T-helper 1 cell treated with Interleukin-12 subunit alpha and Interleukin-12 subunit beta and Interleukin-4 antibody, amounts not matched to agents 30 ng/mL and 1 ng/mL, for 36 hours (primary cell): ENCODE measurements around the gene COL25A1. TPM values are rescaled to one million over a fixed set of nuclear protein-coding genes. Genes with fewer than 3 reads are reported as not detected.

Experiments used
- intact Hi-C: fragments of 100-400 bp; cut with micrococcal nuclease; formaldehyde crosslinking; loops from one replicate; pipeline ENCODE4 v1.15.1; 2024
- total RNA-seq: library from RNA; stranded (reverse); gene quantifications from 2 replicates; pipeline ENCODE4 v1.2.3, GENCODE V29; 2022

COL25A1 gene
- total RNA-seq, 1 donor from 2014 or later = not detected

DNA sequence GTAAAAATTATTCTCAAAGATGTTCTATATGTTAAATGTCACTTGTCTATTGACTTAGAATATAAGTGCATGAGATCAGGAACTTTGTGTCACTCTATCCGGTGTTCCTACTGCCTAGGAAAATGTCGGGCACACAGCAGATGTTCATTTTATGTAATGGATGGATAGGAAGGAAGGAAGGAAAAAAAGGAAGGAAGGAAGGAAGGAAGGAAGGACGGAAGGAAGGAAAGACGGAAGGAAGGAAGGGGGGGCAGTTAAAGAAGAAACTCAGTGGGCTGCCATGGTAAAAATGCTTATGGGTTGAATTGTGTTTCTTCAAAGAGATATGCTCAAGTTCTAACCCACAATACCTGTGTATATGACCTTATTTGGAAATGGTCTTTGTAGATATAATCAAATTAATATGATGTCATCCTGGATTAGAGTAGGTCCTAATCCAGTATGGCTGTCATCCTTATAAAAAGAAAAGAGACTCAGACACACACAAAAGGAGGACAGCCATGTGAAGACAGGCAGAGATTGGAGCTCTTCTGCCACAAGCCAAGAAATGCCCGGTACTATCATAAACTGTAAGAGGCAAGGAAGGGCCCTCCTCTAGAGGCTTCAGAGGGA, 86.3 kb downstream of the COL25A1 start:
- intact Hi-C loops = no loop called here

DNA sequence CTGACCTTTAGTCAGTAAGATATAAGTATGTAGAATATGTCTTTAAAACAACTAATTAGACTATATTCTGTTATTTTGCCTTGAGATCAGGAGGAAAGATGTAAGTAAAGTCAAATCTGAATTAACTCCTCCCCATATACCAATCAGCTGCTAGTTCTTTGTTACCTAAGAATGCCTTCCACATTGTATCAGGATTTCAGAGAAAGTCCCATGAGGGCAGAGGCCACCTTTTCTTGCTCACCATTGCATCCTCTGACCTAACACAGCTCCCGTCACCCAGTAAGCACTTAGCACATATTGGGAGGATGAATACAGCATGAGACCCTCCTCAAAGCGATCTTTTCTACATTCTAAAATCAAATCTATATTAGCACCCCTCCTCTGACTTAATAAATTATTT, 87.0 kb downstream of the COL25A1 start:
- intact Hi-C loops = no loop called here

DNA sequence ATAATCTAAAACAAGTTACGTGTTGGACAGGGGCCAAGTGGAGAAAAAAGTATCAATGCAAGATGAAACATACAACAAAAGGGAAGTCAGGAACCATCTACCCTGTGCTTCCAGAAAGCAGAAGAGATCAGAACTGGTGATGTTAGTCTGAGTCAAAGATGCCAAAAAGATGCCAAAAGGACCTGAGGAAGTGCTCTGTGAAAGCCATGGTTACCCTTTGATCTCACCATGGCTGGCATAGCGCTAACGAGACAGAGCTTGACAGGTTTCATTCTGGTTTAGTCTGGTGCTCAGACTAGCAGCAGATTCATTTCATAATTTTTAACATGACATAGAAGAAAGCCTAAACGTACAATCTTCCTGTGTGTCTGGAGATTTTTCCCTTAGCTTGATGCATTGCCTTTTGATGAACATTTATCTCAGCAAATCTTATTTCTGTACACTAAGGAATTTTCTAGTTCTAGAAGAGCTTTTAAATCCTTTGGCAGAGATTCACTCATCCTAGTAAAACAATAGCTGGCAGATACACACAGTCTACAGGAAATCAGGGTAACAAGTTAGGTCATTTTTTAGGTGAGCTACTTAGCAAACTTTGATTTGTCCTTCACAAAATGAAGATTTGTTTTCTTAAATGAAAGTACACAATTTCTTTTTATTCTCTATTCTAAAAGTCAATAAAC, 87.7 kb downstream of the COL25A1 start:
- intact Hi-C loops = no loop called here

DNA sequence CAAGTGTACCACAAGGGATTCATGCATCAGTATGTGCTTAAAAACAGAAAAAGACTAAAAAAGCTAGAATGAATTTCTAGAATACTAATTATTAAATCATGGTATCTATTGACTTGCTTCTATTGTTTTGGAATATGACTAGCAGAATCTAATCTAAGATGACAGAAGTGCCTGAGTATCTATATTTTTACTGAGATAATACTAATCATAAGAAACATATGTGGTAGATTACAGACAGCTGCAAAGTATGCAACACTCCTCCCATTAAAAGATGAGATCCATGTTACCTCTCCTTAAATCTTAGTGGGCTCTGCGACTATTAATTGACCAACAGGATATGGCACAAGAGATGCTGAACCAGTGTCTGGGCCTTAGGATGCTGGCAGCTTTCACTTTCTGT, 89.4 kb downstream of the COL25A1 start:
- intact Hi-C loops = no loop called here

DNA sequence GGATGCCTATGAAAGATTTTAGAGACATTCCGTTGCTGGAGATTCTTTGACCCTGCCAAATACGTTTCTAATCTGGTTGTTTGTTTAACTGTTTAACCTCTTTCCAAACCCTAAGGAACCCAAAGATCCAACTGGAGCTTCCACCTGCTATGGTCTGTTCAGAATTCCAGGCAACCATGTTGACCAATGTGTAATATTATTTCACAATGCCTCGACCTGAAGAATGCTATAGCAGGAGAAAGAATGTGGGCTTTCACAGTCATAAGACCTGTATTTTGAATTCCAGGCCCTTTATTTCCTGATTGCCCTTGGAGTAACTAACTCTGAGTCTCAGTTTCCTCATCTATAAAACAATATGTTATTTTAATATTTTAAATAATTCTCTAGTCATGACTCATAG, 90.8 kb downstream of the COL25A1 start:
- intact Hi-C loops = no loop called here

DNA sequence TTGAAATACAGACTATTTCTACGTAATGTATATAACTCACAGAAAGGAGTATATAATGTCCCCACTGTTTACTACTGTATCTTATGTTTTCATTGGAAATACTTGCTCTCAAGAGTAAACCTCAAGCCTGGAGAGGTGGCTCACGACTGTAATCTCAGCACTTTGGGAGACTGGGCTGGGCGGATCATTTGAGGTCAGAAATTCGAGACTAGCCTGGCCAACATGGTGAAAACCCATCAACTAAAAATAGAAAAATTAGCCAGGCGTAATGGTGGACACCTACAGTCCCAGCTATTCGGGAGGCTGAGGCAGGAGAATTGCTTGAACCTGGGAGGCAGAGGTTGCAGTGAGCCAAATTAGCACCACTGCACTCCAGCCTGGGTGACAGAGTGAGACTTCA, 92.8 kb downstream of the COL25A1 start:
- intact Hi-C loops = no loop called here

DNA sequence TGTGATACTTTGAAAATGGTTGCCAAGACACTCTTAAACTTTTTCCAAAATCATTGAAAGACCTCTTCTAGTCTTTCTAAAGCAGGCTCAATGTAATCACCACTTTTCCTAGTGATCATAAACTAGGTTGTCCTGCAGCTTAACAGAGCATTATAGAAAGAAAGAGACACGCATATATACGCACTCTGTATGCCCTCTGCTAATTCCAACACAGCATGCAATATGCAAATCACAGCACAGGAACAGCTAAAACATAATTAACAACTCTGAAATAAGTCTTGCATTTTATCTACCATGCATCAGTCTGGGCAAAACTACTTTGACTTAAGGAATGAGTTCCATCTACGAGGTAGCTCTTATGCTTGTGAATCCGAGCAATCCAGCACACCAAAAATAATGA, 94.6 kb downstream of the COL25A1 start:
- intact Hi-C loops = no loop called here

DNA sequence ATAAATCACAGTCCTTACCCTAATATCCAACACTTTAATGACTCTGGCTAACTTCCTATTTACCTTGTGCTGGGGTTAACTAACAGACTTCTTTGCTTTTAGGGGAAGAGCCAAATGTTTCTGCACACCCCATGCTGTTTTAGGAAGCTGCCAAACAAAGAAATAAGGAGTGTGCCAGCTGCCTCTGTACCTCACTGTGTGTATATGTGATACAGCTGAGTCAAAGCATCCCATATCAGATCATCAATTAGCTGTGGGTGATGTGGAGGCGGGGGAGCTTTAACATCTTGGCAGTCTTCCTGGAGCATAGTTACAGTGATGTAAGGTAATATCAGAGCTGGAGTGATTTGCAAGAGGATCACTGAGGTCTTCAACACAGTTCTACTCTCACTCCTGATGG, 95.4 kb downstream of the COL25A1 start:
- intact Hi-C loops = no loop called here

DNA sequence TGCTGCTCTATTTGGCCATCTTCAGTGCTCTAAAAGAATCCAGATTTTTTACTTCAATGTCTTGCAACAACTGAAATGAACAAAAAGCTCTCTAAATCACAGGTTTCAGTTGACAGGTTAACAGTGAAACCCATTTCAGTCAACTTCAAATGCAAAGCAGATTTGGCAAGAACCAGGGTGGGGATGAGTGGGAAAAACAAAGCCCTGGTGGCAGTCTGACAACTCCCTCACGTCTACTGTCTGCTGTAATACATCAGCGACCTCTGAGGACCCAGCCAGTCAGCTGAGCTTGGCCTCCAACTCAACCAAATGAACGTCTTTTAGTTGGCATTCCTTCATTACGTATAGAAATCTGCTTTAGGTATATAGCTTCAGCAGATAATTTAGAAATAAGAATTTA, 95.8 kb downstream of the COL25A1 start:
- intact Hi-C loops = no loop called here

DNA sequence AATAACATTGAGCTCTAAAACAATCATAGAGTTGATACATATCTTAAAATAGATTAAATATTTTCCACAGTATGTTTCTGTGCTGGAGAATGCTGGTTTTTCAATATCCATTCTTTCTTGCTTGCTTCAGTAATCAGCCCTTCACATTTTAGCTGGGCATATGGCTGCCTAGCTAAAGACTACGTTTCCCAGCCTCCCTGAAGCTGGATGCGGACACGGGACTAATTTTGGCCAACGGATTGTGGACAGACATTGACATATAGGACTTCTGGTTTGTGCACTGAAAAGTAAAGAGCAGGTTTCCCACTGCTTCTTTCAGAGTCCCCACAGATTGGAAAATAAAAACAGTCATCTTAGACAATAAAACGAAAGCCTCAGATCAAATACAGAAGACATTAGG, 97.3 kb downstream of the COL25A1 start:
- intact Hi-C loops = no loop called here

DNA sequence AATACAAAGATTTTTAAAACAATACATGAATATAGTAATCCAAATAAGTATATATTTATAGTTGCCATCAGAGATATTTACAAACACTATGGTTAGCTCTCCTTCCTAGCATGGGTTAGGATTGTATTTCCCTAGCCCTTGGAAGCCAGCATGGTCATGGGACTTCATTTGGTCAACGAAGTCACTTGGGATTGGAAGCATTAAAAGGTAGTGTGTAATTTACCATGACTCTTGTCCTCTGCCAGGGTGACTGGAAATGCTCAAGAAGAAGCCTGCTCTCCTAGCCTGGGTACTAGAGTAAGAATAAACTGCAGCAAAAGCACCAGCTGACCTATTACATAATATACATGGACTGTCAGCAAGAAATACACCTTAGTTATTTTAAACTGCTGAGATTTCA, 102.9 kb downstream of the COL25A1 start:
- intact Hi-C loops = no loop called here

DNA sequence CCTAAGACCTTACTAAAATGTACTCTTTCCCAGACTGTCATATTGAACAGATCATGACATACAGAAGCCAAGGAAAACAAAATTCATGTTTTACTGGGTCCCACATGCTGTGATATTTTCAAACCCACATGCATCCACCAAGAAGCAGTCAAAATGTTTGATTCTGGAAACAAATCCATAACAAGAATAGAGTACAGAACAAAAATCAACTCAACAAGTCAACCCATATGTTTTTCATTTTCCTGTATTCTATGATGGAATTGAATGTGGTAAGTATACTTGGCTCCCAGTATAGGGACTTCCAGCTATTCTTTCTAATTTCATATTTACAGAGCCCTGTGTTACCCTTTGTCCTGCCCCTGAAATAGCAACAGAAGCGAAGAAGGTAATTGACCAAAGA, 106.8 kb downstream of the COL25A1 start:
- intact Hi-C loops = no loop called here

DNA sequence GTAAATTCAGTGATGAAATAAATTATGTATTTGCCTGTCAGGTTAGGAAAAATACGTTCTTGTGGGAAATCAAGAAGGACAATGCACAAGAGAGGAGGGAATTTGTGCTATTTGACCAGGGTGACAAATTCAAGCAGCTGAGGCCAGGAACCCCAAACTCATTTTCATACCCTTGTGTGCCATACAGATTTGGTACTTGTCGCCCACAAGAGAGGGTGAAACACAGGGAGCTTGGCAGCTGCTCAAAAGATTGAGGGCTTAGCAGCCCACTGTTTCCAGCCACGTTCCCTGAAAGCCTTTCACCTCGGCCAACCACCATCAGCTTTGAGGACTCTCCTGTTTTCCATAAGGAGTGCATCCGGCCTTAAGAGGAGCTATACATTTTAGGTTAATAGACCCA, 111.2 kb downstream of the COL25A1 start:
- intact Hi-C loops = no loop called here

DNA sequence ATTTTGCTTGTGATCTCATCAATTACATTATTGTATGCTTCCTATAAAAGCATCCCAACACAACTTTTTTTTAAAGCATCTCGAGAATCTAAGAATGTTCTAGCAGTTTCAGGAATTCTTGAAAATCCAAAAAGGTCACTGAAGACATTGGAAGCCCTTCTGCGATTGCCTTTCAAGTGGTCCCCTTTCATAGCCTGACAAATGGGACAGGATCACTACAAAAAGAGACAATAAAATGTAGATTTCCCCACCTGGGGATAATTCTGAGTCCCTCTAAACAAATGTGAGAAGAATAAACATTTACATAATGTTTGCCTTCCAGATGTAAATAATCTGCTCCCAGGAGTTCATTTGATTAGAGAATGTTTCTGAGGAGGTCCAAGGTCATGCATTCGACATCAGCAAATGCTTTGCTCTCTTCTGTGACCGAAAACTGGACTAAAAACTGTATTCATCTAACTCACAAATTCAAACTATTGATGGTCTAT, 116.0 kb downstream of the COL25A1 start:
- intact Hi-C loops = no loop called here

DNA sequence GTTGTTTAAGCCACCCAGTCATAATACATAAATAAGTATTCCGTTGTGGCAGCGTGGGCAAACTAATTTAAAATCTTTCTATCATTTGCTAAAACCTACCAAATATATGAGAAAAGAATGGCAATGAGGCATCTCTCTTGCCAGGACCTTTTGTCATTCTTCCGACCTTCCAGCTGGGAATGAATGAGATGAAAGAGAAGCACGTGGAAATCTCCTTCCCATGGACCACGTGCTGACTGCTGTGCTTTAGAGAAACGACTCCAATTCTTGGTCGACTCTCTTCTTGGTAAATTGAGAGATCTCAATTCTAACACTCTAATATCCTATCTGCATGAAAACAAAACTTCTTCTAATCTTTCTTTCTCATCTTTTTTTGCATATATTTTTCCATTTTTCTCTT, 116.5 kb downstream of the COL25A1 start:
- intact Hi-C loops = no loop called here

DNA sequence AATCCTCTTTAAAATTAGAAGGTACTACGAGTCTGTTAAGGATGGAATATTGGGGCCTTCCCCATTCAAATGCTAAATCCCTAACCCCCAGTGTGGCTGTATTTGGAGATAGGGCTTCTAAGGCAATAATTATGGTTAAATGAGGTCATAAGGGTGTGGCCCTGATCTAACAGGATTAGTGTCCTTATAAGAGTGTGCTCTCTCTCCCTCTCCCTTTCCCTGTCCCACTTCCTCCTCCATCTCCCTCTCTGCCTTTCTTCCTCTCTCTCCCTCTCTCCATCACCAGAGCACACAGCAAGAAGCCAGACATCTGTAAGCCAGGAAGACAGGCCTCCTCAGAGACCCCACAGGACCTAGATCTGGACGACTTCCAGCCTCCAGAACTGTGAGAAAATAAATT, 116.9 kb downstream of the COL25A1 start:
- intact Hi-C loops = no loop called here

DNA sequence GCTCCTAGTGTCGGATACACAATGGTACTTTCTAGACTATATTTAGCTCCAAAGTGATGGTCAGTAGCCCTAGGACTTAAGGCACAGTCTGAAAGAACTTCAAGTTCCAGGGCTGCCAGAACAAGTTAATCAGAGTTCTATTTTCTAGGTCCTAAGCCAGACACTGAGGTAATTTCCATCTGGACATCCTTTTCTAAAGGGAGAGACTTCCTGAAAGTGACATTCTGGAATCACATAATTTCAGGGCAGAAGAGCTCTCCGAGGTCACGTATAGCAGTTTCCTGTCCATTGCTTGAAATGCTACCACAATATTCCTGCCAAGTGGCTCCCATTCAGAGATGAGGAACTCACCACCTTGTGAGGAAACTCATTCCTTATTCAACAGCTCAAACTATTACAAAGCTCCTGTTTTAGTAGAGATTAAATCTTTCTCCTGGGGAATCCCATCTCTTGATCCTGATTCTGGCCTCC, 117.9 kb downstream of the COL25A1 start:
- intact Hi-C loops = no loop called here

DNA sequence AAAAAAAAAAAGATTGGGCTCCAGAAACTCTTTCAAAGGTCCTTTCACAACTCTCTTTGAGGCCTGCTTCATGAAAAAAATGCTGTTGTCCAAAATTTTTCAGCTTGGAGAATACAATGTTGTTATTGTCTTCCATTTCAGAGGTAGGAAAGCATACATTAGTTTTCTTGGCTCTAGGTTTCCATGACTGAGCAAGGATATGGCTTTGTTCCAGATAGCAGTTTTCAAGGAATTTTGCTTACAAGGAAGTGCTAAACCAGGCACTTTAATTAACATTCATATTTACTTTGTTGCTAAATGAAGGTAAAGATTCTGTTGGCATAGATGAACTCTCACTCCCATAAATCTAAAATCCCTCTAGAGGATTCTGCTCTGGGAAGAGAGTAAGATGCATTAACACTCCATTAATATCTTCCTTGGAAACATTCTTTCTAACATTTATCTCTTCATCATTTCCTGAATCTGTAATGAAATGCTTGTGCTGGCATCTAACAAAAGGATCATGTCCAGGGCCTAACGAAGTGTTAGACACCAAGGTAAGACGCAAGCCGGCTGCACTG, 118.4 kb downstream of the COL25A1 start:
- intact Hi-C loops = no loop called here

DNA sequence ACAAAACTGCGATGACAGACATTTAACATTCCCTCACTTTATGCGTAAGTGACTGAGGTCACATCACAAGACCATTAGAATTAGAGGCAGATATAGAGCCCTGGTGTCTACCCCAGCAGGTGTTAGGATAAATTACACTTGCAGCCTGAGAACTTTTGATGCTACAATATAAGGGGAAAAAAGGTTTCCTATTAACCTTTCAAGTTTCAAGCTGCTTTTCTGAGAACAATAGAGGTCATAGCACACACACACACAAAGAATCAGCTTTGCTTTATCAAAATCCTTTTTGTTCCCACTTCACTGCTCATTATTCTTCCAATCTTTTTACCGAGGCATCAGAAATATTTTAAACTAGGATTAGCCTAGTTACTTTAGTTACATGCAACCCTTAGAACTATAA, 119.8 kb downstream of the COL25A1 start:
- intact Hi-C loops = no loop called here

DNA sequence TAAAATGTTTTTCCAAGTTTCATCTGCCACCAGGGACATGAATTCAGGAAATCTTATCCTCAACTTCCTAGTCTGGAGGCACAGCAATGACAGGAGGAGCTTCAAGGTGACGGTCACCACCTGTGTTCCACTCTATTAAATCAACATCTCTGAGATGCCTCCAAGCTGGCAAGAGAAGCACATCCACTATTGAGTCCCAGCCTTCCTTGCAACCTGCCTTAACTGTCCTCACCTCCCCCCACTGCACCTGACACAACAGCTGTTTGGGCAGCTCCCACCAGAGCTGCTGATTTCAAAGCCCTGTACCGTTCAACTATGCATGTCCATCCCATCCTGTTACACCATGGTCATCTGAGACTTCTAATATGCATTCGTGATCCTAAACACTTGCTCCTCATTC, 123.4 kb downstream of the COL25A1 start:
- intact Hi-C loops = no loop called here

DNA sequence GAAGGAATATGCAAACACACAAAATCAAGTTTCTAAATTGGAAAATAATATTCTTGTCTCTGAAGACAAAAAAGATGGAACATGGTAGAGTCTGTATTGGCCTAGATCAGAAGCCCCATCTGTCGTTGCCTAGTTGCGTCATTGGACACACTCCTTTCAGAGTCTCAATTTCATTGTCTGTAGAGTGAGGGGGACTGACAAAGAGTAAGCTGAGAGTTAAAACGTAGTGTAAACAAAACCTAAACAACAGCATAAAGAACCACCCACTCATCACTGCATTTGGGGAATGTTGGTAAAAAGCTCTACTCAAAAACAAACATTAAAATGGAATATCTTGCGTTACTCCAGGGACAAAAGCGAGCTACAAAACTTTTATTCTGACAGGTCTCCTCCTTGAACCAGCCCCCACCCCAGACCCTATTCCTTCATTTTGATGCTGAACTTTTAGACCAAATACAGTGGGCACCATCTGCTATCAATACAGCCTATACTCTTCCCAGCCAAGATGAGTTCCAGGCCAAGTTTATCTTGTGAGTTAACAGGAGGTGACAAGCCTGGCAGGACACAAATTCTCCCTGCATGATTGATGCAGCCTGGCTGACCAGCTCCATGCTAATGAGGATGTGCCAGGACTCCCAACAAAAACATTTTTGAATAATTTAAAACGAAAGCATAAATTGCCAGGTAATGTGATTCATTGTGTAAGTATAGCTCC, 125.2 kb downstream of the COL25A1 start:
- intact Hi-C loops = no loop called here

DNA sequence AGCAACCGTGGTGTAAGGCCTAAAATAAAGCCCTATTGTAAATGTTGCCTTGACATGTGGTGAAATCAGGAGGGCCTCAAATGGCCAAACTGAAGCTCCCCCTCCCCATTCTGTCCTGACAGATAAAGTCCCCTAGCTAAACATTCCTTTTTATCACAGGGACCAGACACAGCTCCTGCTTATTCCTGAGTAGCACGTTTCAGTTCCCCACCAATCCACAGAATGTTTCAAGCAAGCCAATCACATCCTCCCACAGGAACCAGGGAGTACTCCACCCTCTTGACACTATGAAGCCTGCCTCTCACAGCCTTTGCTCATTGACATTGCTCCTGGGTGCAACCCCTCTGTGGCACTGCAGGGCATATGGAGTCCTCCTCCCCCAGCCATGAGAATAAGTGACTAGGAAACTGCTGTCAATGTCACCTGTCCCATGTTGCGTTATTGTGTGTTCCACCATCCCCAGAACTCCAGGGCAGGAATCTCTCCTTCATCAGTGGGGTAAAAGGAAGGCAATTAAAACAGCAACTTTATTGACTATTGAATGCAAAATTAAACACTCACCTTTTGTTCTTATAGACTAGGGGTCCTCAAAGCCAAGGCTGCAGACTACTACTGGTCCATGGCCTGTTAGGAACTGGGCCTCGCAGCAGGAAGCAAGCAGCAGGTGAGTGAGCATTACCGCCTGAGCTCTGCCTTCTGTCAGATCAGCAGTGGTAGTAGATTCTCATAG, 128.1 kb downstream of the COL25A1 start:
- intact Hi-C loops = no loop called here
